Endothelial cell of umbilical vein (primary cell): ENCODE results near the gene CAMTA1. TPM values are rescaled to one million over a fixed set of nuclear protein-coding genes. Genes with fewer than 3 reads are reported as not detected.

Experiments used
- BruUV-seq: library from RNA; stranded (reverse); fragments of 400-500 nt; replicated peaks from 2 replicates; lab custom pipeline; 2021; lab: Mats Ljungman, UMichigan
- CTCF ChIA-PET: fragments of 300-600, 350-600 bp; sonication (Branson Sonifier 250); formaldehyde crosslinking; loops from one replicate; lab custom pipeline; 2021; ENCODE audit warnings: antibody characterized with exemption, inconsistent platforms; lab: Charles Lee
- POLR2A ChIA-PET: fragments of 300-600, 350-600 bp; sonication (Branson Sonifier 250); formaldehyde crosslinking; loops from one replicate; lab custom pipeline; 2021; ENCODE audit warnings: antibody characterized with exemption, inconsistent platforms; lab: Charles Lee
- DNase-seq: peaks from one replicate; pipeline ENCODE4 v3.0.0-alpha.2; 2011; ENCODE audit warnings: low read depth, low spot score
- FAIRE-seq: peaks from 2 replicates; lab custom pipeline; 2011; peaks lifted over from hg19 to GRCh38; lab: Jason Lieb, UNC
- H2AFZ ChIP-seq: 2 replicates; pipeline ENCODE4 v1.6.0; 2012; ENCODE audit warnings: low read depth, low read length, control low read depth, inconsistent platforms
- H3K27ac ChIP-seq: 2 replicates; pipeline ENCODE4 v1.5.1; 2011; ENCODE audit warnings: low read depth, mild to moderate bottlenecking, control low read depth, low read length, moderate library complexity; ENCODE audit not compliant: insufficient read depth
- H3K27me3 ChIP-seq, 2 experiments: 2 replicates each; pipeline versions ENCODE4 v1.6.0 to v1.6.1; 2011; ENCODE audit warnings: low read length in 2 of 2, mixed read lengths in 1 of 2; ENCODE audit not compliant: control insufficient read depth in 2 of 2, insufficient read depth in 2 of 2
- H3K36me3 ChIP-seq, 2 experiments: 2 replicates in 1 of 2; 3 replicates in 1 of 2; pipeline ENCODE4 v1.5.1; 2011; ENCODE audit warnings: low read length in 2 of 2, mild to moderate bottlenecking in 1 of 2, moderate library complexity in 1 of 2; ENCODE audit not compliant: control insufficient read depth in 2 of 2, insufficient read depth in 2 of 2; ENCODE audit errors: extremely low read depth in 1 of 2
- H3K4me1 ChIP-seq: 3 replicates; pipeline ENCODE4 v1.5.1; 2011; ENCODE audit warnings: mild to moderate bottlenecking, low read length; ENCODE audit not compliant: control insufficient read depth, insufficient read depth; ENCODE audit errors: extremely low read depth
- H3K4me2 ChIP-seq: 2 replicates; pipeline ENCODE4 v1.6.1; 2011; ENCODE audit warnings: low read length, control low read depth, mixed read lengths; ENCODE audit not compliant: insufficient read depth
- H3K4me3 ChIP-seq, 3 experiments: fragments of 200-600 bp in 1 of 3; sonication (generic), shearing (Covaris generic) in 1 of 3; replicated peaks in 1 of 3; 2 replicates each; pipeline ENCODE4 v1.5.1; 2011 to 2016; ENCODE audit warnings: control low read depth in 3 of 3, low read length in 3 of 3, mild to moderate bottlenecking in 2 of 3, inconsistent platforms in 1 of 3, low read depth in 1 of 3, moderate library complexity in 1 of 3; ENCODE audit not compliant: insufficient read depth in 1 of 3
- H3K79me2 ChIP-seq: 2 replicates; pipeline ENCODE4 v1.6.0; 2012; ENCODE audit warnings: low read length, inconsistent platforms; ENCODE audit not compliant: control insufficient read depth, insufficient read depth
- H3K9ac ChIP-seq: replicated peaks from 2 replicates; pipeline ENCODE3; 2011; ENCODE audit warnings: low read length, control low read depth; ENCODE audit not compliant: insufficient read depth; ENCODE audit errors: extremely low read depth
- H3K9me1 ChIP-seq: replicated peaks from 3 replicates; pipeline ENCODE4 v1.6.0; 2011; ENCODE audit warnings: mild to moderate bottlenecking, low read length; ENCODE audit not compliant: control insufficient read depth, insufficient read depth; ENCODE audit errors: extremely low read depth
- H3K9me3 ChIP-seq: replicated peaks from 2 replicates; pipeline ENCODE4 v1.5.1; 2012; ENCODE audit warnings: low read length, inconsistent platforms; ENCODE audit not compliant: control insufficient read depth, insufficient read depth
- H4K20me1 ChIP-seq: replicated peaks from 2 replicates; pipeline ENCODE3; 2011; ENCODE audit warnings: mild to moderate bottlenecking, low read length; ENCODE audit not compliant: control insufficient read depth, insufficient read depth; ENCODE audit errors: extremely low read depth
- CTCF ChIP-seq, 2 donors: IDR thresholded peaks; 1 replicate in 1 of 2; 2 replicates in 1 of 2; pipeline ENCODE4 v1.5.1; 2011; ENCODE audit warnings: low read length in 2 of 2, mild to moderate bottlenecking in 2 of 2, moderate library complexity in 2 of 2, control low read depth in 1 of 2, inconsistent platforms in 1 of 2, low read depth in 1 of 2; ENCODE audit not compliant: insufficient read depth in 1 of 2; ENCODE audit errors: extremely low read depth in 1 of 2
- EZH2 ChIP-seq: IDR thresholded peaks from 2 replicates; pipeline ENCODE4 v1.6.1; 2012; ENCODE audit warnings: borderline replicate concordance, low read depth, mild to moderate bottlenecking, moderate library complexity, low read length, inconsistent platforms; ENCODE audit not compliant: severe bottlenecking
- FOS ChIP-seq: IDR thresholded peaks from 2 replicates; pipeline ENCODE4 v1.6.1; 2011; ENCODE audit warnings: mild to moderate bottlenecking, low read length, moderate library complexity, borderline replicate concordance; ENCODE audit not compliant: insufficient read depth
- GATA2 ChIP-seq: IDR thresholded peaks from 2 replicates; pipeline ENCODE4 v1.7.0; 2011; ENCODE audit warnings: low read depth, mild to moderate bottlenecking, moderate library complexity, mixed read lengths, low read length; ENCODE audit not compliant: insufficient read length, insufficient read depth
- JUN ChIP-seq: IDR thresholded peaks from 2 replicates; pipeline ENCODE4 v1.6.1; 2011; ENCODE audit warnings: borderline replicate concordance, low read depth; ENCODE audit not compliant: insufficient read length, insufficient read depth
- MYC ChIP-seq: IDR thresholded peaks from one replicate; pipeline ENCODE4 v1.6.1; 2011; ENCODE audit warnings: mild to moderate bottlenecking, low read depth, low read length
- POLR2AphosphoS5 ChIP-seq: IDR thresholded peaks from 2 replicates; pipeline ENCODE4 v1.6.1; 2012; ENCODE audit warnings: low read depth, mild to moderate bottlenecking, control low read depth, low read length, moderate library complexity; ENCODE audit not compliant: insufficient read depth
- dilution Hi-C: fragments of 300-500 bp; cut with MboI; formaldehyde crosslinking; loops from one replicate; pipeline ENCODE4 v1.15.0; 2019; ENCODE audit warnings: low sequenced_read_pairs; ENCODE audit not compliant: extremely low pct_ligation_motif_present
- intact Hi-C: fragments of 100-400 bp; cut with micrococcal nuclease; formaldehyde crosslinking; loops from one replicate; pipeline ENCODE4 v1.10.0; 2022
- polyA plus RNA-seq, 4 experiments: library from polyadenylated mRNA; depleted of rRNA in 3 of 4; stranded (reverse) in 3 of 4; unstranded in 1 of 4; fragments of >200 nt; gene quantifications; 2 replicates each; pipeline versions ENCODE4 v1.2.1 to v1.2.3, GENCODE V29; 2011 to 2012; ENCODE audit warnings: missing spikeins in 1 of 4
- total RNA-seq: library from RNA; stranded (reverse); gene quantifications from 2 replicates; pipeline ENCODE4 v1.2.3, GENCODE V29; 2021

Gene CAMTA1
- total and polyA plus RNA-seq, 2 donors (not counting 3 experiments of a cell fraction or from before 2014, with no cell fraction given) = 50.8 to 92.7 TPM

- DNase-seq (no peak), FAIRE-seq (no peak)
- Histone ChIP-seq H2AFZ (no peak overlapping the region), H3K4me2 (no peak overlapping the region), H3K36me3 (no peaks in the 10 kb centered on the region), H3K4me3 (no peak overlapping the region), H4K20me1 (no peaks in the 10 kb centered on the region), H3K4me1 (no peaks in the 10 kb centered on the region), H3K79me2 (no peaks in the 10 kb centered on the region), H3K27ac (no peak overlapping the region), H3K9me1 (no peaks in the 10 kb centered on the region), H3K9ac (no peak overlapping the region), H3K9me3 (no peaks in the 10 kb centered on the region), H3K27me3 (no peaks in the 10 kb centered on the region)
- no peak for TF ChIP-seq CTCF (IDR thresholded peaks at IDR 0.05; ENCODE audit: extremely low read depth in 1 of 2, insufficient read depth in 1 of 2, low read depth in 1 of 2, low read length in 2 of 2)
- TF ChIP-seq FOS = no peak
- CTCF ChIA-PET = interaction anchor here (1.7 kb wide), 1 partner anchor 9 kb away, joined by 5 read pairs; no protein-coding TSS in a partner anchor
- dilution Hi-C loops = no loop called here
- no TSS peak for BruUV-seq
- POLR2A ChIA-PET = no interaction called here
- intact Hi-C loops = no loop called here
These were observed 166.3 kb downstream of the CAMTA1 start for GRCh38 chr1:6951536-6951935.

- FAIRE-seq = no peak
- H3K4me1 ChIP-seq = no peaks in the 10 kb centered on the region
- TF ChIP-seq EZH2 (no peak), JUN (no peak), GATA2 (no peak), MYC (no peak), POLR2AphosphoS5 (no peak), FOS (no peak), CTCF (IDR thresholded peaks at IDR 0.05; ENCODE audit: extremely low read depth in 1 of 2, insufficient read depth in 1 of 2, low read depth in 1 of 2, low read length in 2 of 2) (no peak)
- no peak overlapping the region for H3K4me3 ChIP-seq
- POLR2A ChIA-PET = no interaction called here
- no peaks in the 10 kb centered on the region for H3K9me3 ChIP-seq
- H3K27ac ChIP-seq = no peak overlapping the region
- dilution Hi-C loops = no loop called here
- CTCF ChIA-PET = no interaction called here
- no peak overlapping the region for H3K9ac ChIP-seq
- no peak for DNase-seq
- BruUV-seq = no TSS peak
- H3K4me2 ChIP-seq = no peak overlapping the region
- H2AFZ ChIP-seq = no peak overlapping the region
- H4K20me1 ChIP-seq = no peaks in the 10 kb centered on the region
- no peaks in the 10 kb centered on the region for H3K27me3 ChIP-seq
- H3K9me1 ChIP-seq = no peaks in the 10 kb centered on the region
- H3K36me3 ChIP-seq = no peaks in the 10 kb centered on the region
- intact Hi-C loops = no loop called here
- no peaks in the 10 kb centered on the region for H3K79me2 ChIP-seq
These were observed 168.0 kb downstream of the CAMTA1 start for GRCh38 chr1:6953216-6953615.
